Measurements from ENCODE around the gene ANP32D. TPM values are rescaled to one million over a fixed set of nuclear protein-coding genes. Genes with fewer than 3 reads are reported as not detected.
A peak's percentile ranks its signal among the peaks of the same experiment; 100 is the strongest.

Gene ANP32D
- total and polyA plus RNA-seq, 9 of the 15 experiments (the other 6 are each of a cell fraction or from before 2014, with no cell fraction given), result not detected

DNA sequence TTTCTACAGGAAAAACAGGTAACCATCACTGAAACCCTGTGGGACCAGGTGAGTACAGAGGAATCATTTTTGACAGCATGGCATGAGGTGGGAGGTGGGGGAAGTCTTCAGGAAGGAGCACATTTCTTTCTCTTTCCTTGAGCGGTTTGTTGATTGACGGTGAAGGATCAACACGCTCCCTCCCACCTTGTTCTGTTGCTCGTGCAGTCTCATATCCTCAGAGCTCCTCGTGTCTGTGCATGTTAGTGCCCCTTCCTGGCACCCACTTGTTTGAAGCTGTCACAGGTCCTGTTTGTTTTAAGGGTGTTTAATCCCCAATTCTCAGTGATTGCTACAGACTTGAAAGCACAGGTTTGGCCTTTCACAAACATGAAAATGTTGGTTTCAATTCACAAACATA is 14.3 kb downstream of the ANP32D start (continued):
- TF ChIP-seq, protein P1, sequence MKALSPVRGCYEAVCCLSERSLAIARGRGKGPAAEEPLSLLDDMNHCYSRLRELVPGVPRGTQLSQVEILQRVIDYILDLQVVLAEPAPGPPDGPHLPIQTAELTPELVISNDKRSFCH (CRISPR knock-in tag; IDR thresholded peaks at IDR 0.05), result no peak
- TF ChIP-seq, protein P1 (tag; IDR thresholded peaks at IDR 0.05), result no peak
- TF ChIP-seq KHSRP (IDR thresholded peaks at IDR 0.05) (no peak), RBM14 (IDR thresholded peaks at IDR 0.05; ENCODE audit: borderline replicate concordance, insufficient read depth, low read depth, low read length) (no peak)

DNA sequence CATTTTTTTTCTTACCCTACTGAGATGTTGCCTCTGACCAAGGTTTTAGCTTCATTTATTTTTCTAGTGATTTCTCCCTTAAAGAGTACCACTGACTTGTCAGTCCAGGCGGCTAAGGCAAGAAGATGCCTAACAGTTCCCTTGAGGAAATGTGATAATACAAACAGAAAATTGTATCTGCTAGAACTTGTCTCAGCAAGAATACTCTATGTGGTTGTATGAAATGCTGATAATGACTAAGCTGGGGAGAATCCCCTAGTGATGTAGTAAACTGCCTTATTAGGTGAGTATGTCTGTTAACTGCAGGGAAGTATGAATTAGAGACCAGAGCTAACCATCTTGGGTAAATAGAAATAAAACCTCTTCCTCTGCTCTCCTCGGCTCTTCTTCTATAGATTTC is 16.7 kb downstream of the ANP32D start:
- no peak overlapping the region for H3K4me3 ChIP-seq
- ATAC-seq, result no peak
- CTCF ChIA-PET (ENCODE audit: low intra/inter-chr PET ratio), result interaction anchor here (0.7 kb wide), 1 partner anchor 299 kb away, joined by 3 read pairs; no protein-coding TSS in a partner anchor
- H3K4me2 ChIP-seq (ENCODE audit: insufficient read depth, low read length), result no peak overlapping the region
- in situ Hi-C loops (cut with MboI) (no loop called here), intact Hi-C loops (cut with micrococcal nuclease) (no loop called here)
- no peaks in the 10 kb centered on the region for H3K79me2 ChIP-seq (ENCODE audit: control insufficient read depth, insufficient read depth, low read length)
- no peak overlapping the region for H3K9ac ChIP-seq (ENCODE audit: insufficient read depth in 1 of 2, low read depth in 2 of 2, low read length in 2 of 2)
- peaks cover 5 to 9% of the 10 kb centered on the region in 2 experiments; a peak in 4 of 5 replicates for H3K27me3 ChIP-seq (ENCODE audit: control insufficient read depth in 2 of 2, insufficient read depth in 2 of 2, low read length in 2 of 2)
- no peak overlapping the region for H2AFZ ChIP-seq (ENCODE audit: low read depth, low read length)
- no peak for TF ChIP-seq TARDBP (IDR thresholded peaks at IDR 0.05)
- 0 out of 2 replicates have a peak, but pooled peaks have one; percentile 20 for TF ChIP-seq FOSL1 (tag; conservative IDR thresholded peaks at IDR 0.05)
- TF ChIP-seq ZZZ3 (IDR thresholded peaks at IDR 0.05), result no peak
- TF ChIP-seq EHMT2 (IDR thresholded peaks at IDR 0.05), result no peak
- TF ChIP-seq, protein P2, sequence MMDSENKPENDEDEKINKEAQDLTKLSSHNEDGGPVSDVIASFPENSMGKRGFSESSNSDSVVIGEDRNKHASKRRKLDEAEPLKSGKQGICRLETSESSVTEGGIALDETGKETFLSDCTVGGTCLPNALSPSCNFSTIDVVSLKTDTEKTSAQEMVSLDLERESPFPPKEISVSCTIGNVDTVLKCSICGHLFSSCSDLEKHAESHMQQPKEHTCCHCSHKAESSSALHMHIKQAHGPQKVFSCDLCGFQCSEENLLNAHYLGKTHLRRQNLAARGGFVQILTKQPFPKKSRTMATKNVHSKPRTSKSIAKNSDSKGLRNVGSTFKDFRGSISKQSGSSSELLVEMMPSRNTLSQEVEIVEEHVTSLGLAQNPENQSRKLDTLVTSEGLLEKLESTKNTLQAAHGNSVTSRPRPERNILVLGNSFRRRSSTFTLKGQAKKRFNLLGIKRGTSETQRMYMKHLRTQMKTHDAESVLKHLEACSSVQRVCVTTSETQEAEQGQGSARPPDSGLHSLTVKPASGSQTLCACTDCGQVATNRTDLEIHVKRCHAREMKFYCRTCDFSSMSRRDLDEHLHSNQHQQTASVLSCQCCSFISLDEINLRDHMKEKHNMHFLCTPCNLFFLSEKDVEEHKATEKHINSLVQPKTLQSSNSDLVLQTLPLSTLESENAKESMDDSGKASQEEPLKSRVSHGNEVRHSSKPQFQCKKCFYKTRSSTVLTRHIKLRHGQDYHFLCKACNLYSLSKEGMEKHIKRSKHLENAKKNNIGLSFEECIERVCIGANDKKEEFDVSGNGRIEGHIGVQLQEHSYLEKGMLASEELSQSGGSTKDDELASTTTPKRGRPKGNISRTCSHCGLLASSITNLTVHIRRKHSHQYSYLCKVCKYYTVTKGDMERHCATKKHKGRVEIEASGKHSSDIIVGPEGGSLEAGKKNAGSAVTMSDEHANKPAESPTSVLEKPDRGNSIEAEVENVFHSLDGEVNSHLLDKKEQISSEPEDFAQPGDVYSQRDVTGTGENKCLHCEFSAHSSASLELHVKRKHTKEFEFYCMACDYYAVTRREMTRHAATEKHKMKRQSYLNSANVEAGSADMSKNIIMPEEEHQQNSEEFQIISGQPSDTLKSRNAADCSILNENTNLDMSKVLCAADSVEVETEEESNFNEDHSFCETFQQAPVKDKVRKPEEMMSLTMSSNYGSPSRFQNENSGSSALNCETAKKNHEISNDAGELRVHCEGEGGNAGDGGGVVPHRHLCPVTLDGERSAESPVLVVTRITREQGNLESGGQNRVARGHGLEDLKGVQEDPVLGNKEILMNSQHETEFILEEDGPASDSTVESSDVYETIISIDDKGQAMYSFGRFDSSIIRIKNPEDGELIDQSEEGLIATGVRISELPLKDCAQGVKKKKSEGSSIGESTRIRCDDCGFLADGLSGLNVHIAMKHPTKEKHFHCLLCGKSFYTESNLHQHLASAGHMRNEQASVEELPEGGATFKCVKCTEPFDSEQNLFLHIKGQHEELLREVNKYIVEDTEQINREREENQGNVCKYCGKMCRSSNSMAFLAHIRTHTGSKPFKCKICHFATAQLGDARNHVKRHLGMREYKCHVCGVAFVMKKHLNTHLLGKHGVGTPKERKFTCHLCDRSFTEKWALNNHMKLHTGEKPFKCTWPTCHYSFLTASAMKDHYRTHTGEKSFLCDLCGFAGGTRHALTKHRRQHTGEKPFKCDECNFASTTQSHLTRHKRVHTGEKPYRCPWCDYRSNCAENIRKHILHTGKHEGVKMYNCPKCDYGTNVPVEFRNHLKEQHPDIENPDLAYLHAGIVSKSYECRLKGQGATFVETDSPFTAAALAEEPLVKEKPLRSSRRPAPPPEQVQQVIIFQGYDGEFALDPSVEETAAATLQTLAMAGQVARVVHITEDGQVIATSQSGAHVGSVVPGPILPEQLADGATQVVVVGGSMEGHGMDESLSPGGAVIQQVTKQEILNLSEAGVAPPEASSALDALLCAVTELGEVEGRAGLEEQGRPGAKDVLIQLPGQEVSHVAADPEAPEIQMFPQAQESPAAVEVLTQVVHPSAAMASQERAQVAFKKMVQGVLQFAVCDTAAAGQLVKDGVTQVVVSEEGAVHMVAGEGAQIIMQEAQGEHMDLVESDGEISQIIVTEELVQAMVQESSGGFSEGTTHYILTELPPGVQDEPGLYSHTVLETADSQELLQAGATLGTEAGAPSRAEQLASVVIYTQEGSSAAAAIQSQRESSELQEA (IDR thresholded peaks at IDR 0.05; ENCODE audit: low read depth), result no peak
- TF ChIP-seq CBX3 (IDR thresholded peaks at IDR 0.05; ENCODE audit: borderline replicate concordance in 1 of 2, low read length in 2 of 2), result no peak
- TF ChIP-seq MBD2 (IDR thresholded peaks at IDR 0.05; ENCODE audit: borderline replicate concordance, low read depth), result no peak
- no peak for TF ChIP-seq TEAD1 (CRISPR knock-in tag; IDR thresholded peaks at IDR 0.05)
- H3K27ac ChIP-seq (ENCODE audit: extremely low read depth, low read depth, low read length), result no peak overlapping the region
- H3K36me3 ChIP-seq (ENCODE audit: control insufficient read depth, insufficient read depth, low read length), result no peaks in the 10 kb centered on the region
- H3K9me3 ChIP-seq (replicated peaks; ENCODE audit: control insufficient read depth, insufficient read depth, low read depth, low read length), result no peaks in the 10 kb centered on the region
- no TSS peak for BruUV-seq (replicated peaks)
- no peaks in the 10 kb centered on the region for H3K4me1 ChIP-seq (replicated peaks in 1 of 2; ENCODE audit: control insufficient read depth in 2 of 2, insufficient read depth in 2 of 2, low read length in 2 of 2)
- no peaks in the 10 kb centered on the region for H4K20me1 ChIP-seq (replicated peaks; ENCODE audit: control insufficient read depth, insufficient read depth, low read length)
- WGBS (ENCODE audit: insufficient coverage, low coverage, missing lambda C conversion rate), result 0% methylated on average over 2 of the region's 2 CpGs
- no peak for DNase-seq (ENCODE audit: extremely low read depth in 1 of 4, low spot score in 3 of 4)
- no peak for FAIRE-seq
- POLR2A ChIA-PET, result no interaction called here
- no peaks in the 10 kb centered on the region for H3K9me1 ChIP-seq (ENCODE audit: control insufficient read depth, insufficient read depth, low read length)
